NCI-H2196 treated with DMSO at 0.1 percent for 48 hours (cell line): ENCODE results near the gene SEC22A.

Experiments
- DNase-seq: peaks from one replicate; lab custom pipeline; 2025; ENCODE audit not compliant: unreplicated experiment; lab: John Stamatoyannopoulos, UW

The SEC22A gene, protein sequence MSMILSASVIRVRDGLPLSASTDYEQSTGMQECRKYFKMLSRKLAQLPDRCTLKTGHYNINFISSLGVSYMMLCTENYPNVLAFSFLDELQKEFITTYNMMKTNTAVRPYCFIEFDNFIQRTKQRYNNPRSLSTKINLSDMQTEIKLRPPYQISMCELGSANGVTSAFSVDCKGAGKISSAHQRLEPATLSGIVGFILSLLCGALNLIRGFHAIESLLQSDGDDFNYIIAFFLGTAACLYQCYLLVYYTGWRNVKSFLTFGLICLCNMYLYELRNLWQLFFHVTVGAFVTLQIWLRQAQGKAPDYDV

DNA sequence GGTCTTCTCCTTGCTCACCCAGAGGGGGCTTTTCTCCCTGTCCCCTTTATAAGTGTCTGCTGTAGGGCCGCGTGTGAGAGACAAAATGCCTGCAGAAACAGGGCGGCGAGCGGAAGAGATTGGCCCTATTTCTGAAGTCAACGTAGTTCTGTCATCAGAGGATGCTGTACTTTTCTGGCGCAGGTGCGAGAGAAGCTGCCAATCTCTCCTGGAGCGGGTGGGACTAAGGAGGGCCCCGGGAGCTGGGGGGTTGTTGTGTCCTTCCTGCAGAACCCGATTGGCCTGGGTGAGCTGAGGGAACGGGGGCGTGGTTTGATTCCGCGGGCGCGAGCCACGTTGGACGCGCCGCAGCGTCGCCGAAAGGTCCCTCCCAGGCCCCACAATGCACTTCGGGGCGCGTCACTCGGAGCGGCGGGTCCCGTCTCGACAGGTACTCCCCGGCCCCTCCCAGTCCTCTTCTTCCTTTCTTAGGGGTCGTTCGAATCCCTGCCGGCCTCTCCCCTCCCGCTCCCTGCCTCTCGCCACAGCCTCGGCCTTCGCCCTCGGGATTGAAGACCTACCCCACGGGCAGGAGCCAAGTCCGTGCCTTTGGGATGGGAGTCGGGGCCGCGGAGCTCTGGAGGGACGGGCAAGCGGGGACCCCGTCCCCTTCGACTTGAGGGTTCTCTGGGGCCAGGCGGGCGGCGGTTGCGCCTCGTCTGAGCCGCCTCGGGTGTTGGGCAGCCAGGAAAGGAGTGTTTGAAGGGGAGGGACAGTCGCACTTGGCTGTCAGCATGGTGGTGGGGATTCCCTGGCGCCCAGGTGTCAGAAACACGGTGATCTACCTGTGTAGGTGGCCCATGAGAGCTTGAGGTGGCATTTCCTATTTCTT is at the start of gene SEC22A:
Gene SEC22A, plus strand, starts transcription at position 387 of the 871 bp plus-strand sequence. CDS start 7,275 bp downstream, outside the sequence.
- peak; percentile 99 for DNase-seq

DNA sequence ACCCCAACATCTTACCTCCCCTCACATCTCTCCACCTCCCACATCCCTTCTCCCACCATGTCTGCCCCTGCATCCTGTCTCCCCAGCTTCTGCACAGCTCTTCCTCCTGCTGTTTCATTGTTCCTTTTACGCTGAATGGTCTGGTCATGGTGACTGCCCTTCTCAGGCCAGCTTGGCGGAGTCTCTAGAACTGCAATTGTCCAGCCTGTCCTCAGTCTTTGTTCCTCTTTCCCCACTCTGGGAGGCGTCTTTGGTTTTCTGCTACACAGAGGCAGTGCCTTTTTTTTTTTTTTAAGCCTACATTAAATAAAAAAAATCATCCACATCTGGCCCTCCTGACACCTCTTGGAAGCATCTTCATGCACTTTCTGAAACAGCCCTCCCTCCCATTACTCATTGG is 49.1 kb upstream of the SEC22A start:
- DNase-seq, result no peak

DNA sequence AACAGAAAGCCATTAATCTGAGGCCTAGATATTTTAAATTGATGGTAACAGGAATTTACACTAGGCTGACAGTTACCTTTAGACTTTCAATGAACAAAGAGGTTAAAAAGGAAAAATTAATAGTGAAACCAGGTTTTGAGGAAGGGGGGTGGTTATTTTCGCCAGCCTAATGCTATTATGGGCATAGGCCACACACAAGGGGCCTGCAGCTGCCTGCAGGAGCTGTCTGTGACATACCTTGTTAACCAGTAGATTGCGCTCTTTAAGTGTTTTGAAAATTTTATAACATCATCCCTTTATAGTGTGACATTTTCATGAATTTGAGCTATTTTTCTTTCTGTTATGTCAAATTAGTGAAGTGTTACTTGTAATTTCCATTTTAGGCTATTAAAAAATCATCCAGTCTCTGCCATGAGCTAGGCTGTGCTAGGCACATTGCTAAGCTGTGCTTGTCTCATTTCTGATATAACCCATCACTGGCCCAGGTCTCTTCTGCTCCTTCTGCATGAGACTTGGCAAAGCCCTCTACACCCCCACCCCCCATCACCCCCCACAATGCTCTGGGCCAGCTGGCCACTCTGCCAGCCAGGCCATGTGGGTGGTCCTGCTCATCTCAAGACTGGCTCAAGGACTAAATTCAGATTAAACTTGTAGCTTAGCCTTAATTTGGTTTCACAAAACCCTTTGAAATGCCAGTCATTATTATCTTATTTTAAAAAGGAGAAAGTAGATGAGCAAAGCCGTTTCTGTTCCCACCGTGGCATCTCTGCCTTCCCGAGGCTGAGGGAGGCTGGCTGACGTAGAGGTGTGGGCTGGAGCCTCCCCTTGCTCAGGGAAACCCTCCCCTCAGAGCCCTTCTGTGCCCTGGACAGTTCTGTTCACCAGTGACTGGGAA is 48.4 kb upstream of the SEC22A start:
- DNase-seq, result no peak

DNA sequence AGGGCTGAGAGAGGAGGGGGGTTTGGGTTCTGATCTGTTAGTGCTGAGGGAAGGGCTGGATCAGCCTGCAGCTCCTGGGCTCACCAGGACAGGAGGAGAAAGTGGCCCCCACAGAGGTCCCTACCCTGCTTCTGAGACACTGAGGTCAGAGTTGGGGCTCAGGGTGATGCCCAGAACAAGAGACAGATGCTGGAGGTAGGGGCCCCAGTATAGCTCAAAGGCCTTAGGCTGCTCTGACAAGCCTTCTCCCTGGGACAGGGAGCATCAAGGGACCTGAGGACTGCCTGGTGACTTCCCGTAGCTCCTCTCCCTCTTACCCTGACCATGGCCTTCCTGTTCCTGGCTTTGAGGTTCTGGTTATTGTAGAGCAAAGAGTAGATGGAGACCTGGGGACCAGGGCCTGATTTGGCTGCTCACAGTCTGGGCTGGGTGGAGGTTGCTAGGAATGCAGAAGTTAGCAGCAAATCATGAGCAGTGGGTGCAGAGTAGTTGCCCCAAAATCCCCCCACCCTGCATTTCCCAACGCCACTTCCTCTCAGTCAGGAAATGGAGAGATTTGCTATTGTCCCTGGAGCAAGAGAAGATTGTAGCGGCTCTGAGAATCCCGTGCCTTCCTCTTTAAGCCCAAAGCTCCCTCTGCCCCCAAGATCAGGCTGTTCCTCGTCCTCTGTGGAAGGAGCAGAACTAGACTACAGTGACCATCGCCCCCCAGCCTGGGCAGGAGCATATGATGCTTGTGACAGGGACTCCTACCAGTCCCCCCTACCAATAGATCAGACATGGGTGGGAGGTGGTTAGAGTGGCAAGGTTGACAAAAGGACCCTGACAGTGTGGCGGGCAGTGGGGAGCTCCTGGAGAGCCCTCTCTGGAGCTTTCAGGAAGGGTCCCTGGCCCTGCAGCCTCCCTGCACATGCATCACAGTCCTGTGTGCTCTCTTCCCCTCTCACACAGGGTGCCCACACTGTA is 47.4 kb upstream of the SEC22A start:
- no peak for DNase-seq

DNA sequence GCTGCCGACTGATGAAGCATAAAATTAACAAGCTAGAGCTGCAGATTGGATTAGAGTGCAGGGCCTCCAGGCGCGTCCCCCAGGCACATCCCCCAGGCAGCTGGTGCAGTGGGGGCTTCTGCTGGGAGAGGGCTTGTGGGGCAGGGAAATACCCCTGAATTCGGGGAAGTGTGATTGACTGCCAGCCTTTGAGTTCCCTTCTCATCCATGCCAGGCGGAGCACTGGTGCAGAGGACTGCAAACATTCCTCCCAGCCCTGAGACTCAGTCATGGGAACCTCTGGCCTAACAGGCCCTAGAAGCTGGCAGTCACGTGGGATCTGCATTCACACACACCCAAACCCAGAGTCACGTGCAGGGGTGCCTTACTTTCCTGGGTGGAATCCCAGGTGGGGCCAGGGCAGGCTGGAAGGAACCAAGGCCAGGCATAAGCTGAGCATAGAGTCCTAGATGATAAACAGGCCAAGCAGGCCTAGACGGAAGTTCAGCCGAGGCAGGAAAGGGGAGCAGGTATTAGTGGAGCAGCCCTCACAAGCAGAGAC is 46.2 kb upstream of the SEC22A start:
- no peak for DNase-seq

DNA sequence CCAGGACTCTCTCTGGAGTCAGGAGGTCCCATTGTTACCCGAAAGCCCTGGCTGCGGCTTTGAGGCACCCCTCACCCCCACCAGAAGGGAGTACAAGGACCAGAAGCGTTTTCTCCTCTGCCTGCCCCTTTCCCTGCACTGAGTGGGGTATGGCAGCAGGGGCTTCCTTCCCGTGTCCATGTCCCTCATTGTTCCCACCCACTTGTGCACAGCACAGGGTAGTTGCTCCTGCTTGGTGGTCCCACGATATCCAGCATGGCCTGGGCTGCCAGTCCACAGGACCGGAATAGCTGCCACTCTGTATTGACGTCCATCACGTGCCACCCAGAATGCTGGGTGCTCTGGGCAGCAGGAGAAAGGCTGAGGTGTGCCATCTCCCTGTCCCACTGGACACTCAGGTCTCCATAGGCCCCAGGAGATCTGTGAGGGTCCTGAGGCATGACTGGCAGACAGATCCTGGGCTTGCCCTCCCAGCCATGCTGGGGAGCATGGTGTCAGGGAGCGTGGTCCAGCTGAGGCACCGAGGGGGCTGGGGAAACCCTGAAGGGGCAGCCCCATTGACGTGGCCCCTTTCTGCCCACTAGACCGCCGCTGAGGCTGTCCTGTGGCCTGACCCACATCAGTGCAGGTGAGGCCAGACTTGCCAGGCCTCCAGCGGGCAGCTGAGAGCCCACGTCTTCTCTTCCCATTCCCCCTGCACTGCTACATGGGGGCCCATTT is 45.3 kb upstream of the SEC22A start:
- DNase-seq, result no peak

DNA sequence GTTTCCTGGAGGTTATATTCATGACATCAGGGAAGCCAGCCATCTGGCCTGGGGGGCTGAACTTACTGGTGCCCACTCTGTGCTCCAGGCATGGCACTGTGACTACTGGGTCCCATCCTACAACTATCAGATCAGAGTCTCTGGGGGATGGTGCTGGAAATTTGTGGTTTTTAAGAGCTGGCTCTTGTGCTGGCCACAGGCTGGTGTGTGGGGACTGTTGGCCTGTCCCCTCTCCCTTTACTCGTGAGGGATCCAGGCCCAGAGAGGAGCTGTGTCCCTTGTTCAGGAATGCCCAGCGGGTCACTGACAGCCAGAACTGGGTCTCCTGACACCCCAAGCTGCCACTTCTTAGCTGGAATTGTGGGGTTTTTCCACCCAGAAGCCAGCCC is 44.5 kb upstream of the SEC22A start:
- DNase-seq, result no peak

DNA sequence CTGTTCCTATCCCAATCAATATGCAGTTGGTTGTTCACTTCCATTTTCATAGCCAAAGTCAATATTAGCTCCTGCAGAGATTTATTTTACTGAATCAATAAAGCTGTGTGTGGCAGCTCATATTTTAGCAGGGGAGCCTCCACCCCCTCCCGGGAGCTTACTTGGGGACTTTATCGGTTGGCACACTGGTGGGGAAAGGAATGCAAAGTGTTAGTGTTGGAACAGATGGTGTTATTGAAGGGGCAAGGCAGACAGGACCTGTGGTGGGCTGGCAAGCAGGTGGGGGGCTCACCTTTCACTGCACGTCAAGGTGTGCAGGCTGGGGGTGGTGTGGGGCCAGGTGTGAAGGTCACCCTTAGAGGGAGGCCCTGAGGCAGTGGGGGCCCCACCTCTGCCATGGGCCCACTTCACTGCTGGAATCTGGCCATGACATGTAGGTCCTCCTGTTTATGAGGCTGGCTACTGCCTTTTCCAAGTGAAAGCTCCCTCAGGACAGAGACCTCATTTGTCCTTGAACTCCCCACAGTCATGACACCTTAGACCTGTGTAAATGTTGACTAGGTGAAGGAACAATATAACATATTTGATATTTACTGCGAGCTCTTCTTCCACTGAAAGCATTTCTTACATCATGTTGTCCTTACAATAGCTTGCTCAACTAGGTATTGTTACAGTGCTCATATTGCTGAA is 44.0 kb upstream of the SEC22A start:
- DNase-seq, result peak; percentile 29

DNA sequence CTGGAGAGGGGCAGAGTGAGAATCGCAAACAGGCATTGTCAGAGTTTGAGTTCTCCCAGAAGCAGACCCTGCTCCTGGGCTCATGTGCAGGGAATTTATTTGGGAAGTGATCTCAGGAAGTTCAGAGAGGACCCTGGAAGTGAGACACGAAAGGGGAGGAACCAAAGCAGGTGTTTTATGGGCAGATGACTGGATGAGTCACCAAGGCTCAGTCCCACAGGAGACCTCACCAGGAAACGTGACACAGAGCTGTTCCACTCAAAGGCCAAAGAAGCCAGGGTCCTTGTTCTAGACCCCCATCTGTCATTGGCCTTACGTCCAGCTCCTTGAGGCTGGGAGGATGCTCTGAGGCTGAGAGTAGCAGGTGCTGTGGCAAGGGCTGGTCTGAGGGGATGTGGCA is 43.4 kb upstream of the SEC22A start:
- DNase-seq, result peak; percentile 18

DNA sequence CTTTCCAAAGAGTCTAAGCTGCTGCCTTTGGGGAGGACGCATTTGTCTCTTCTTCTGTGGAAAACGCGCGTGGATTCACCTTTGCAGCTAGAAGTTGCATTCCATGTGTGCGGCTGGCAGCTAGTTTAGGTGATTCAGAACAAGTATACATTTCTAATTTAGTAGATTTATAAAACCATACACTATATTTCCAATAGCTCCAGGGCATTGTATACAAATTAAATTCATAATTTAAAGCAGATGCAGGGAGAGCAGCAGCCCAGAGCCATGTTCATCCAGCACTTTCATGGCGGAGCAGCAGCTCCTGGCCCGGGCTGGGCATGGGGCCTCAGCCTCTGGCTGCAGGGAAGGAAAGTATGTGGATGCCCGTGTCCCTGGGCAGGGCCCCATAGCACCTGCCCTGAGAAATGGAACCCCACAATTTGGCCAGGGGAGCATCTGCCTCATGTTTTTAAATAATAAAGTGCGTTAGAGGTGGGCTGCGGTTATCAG is 42.8 kb upstream of the SEC22A start:
- DNase-seq, result no peak

DNA sequence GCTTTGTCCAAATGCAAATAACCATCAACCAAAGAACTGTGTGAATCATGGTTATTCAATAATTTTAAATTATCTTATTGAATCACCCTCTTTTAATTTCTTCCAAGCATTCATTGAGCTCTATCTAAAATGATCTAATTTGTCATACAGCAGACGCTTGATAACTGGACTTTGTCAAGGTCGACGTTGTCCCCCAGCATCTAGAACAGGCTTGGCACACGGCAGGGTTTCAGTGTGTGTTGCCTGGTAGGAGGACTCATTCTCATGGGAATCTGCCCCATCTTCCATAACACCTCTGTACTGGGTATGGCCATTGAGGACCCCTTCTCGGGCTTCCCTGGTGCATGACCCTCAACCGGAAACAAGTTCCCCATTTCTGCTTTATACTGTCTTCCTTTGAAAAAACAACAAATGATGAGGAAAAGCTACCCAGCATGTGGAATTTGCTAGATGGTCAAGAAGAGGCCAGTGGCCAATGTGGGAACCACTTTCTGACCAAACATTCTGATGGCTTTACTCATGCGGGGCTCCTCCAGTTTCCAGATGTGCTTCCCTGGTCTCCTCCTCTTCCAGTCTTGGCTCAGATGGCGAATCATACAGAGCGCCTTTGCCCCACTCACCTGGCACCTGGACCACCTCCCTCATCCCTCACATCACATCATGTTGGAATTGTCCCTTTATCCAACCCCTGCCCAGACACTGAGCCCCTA is 41.7 kb upstream of the SEC22A start:
- DNase-seq, result no peak

DNA sequence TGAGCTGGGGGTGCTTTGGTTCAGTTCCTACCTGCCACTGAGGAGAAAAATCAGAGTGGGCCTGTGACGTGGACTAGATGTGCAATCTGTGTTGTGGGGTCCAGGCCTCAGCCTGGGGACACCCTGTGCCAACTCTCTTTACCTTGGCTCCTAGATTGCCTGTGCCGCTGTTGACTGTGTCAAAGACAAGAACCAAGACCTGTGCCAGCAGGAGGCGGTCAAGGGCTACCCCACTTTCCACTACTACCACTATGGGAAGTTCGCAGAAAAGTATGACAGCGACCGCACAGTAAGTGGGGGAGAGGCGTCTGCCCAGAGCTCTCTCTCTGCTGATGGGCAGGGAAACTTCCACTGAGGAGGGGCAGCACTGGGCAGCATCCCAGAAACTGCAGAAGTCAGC is 40.6 kb upstream of the SEC22A start:
- no peak for DNase-seq

DNA sequence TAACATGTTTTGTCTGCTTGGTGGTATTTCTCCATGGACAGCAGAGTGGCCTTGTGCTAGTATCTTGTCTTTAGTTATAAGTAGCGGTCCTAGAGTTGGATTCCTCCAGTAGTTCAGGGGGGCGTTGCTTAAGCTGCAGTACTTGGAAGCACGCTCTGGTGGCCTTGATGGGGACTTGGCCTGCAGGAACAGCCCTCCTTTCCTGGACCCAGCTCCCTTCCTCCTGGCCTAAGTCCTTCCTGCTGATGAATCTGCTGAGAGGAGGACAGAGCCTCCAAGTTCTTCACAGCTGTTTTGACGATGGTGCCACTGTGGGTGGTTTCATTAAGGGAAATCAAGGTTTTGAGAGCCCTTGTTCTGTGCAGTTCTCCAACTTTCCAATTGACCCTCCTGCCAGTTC is 38.6 kb upstream of the SEC22A start:
- DNase-seq, result no peak

DNA sequence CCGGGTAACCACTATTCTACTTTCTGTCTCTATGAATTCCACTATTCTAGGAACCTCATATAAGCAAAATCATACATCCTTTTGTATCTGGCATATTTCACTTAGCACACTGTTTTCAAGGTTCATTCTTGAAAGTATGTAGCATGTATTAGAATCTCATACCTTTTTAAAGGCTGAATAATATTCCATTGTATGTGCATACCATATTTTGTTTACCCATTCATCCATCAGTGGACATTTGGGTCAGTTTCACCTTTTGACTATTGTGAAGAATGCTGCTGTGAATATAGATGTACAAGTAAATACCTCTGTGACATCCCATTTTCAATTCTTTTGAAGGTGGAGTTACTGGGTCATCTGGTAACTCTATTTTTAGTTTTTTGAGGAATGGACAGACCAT is 36.6 kb upstream of the SEC22A start:
- no peak for DNase-seq

DNA sequence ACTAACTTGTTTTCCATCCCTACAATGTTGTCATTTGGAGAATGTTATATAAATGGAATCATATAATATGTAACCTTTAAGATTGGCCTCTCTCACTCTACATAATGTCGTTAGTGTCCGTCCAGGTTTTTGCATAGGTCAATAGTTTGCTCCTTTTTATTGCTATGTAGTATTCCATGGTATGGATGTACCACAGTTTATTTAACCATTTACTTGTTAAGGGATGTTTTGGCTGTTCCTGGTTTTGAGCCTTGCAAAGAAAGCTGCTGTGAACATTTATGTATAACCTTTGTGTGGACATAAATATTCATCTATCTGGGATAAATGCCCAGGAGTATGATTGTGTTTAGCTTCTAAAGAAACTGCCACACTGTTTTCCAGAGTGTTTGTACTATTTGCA is 34.1 kb upstream of the SEC22A start:
- DNase-seq, result no peak

DNA sequence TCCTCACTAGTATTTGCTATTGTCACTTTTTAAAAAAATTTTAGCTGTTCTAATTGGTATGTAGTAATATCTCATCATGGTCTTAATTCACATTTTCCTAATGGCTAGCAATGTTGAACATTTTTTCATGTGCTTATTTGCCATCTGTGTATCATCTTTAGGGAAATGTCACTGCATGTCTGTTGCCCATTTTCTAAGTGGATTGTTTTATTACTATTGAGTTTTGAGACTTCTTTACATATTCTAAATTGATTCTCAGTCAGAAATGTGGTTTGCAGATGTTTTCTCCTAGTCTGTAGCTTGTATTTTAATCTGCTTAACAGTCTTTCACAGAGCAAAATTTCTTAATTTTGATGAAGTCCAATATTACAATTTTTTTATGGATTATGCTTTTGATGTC is 33.6 kb upstream of the SEC22A start:
- DNase-seq, result no peak

DNA sequence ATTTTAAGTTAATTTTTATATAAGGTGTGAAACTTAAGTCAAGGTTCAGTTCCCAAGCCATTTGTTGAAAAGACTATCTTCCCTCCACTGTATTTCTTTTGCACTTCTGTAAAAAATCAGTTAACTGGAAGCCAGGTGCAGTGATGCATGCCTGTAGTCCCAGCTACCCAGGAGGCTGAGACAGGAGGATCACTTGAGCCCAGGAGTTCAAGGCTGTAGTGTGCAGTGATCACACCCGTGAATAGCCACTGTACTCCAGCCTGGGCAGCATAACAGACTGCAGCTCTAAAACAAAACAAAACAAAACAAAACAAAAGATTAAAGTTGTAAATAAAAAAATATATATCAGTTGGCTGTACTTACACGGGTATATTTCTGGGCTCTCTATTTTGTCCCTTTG is 33.1 kb upstream of the SEC22A start:
- DNase-seq, result no peak

DNA sequence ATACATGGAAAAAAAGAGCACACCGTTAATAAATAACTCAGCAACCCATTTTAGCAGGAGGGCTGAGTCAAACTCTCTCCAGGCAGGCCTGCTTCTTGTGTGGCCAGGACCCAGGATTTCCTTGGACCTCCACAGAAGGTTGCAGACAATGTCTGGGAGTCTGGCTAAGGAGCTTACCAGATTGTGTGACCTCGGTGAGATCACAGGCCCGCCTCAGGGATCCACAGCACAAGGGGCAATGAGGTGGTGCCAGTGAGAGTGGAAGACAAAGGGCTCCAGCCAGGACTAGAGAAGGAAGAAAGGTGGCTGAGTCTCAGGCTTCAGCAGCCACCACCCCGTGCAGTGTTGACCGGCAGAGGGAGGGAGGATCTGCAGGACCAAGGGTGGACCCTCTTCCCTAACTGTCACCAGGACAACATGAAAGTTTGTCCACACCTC is 32.2 kb upstream of the SEC22A start:
- DNase-seq, result no peak
